ENCODE measurements around the gene DIPK1A. TPM values are rescaled to one million over a fixed set of nuclear protein-coding genes. Genes with fewer than 3 reads are reported as not detected.

The DIPK1A gene
- polyA plus RNA-seq, 1 donor from 2014 or later: 10.0 TPM

DNA sequence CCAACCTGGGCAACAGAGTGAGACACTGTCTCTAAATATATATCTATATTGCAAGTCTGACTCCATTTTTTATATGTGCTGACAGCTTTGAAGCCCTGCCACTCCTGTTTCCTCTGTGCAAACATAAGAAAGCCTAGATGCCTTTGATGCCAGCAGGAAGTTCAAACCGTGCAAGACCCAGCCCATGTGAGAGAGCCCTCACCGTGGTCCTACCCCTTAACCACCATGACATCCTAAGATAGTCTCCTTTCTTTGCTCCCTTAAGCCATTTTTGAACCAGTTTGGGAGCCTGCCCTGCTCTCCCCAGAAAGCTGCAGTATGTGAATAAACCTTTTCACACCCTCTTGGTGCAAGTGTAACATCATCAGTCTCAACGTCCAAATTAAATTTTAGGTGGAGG, 3.7 kb upstream of the DIPK1A start:
- H3K4me3 ChIP-seq (ENCODE audit: low read length): no peak overlapping the region
- H3K9me2 ChIP-seq (ENCODE audit: insufficient read depth, low read length): no peaks in the 10 kb centered on the region
- H2AFZ ChIP-seq (ENCODE audit: low read depth, low read length): no peak overlapping the region
- no peaks in the 10 kb centered on the region for H4K20me1 ChIP-seq (ENCODE audit: insufficient read depth)
- no peaks in the 10 kb centered on the region for H3K79me2 ChIP-seq (replicated peaks; ENCODE audit: insufficient read depth, low read length)
- no peak for TF ChIP-seq TAF1 (IDR thresholded peaks at IDR 0.05; ENCODE audit: low read depth)
- no peak for TF ChIP-seq MXI1 (conservative IDR thresholded peaks at IDR 0.05; ENCODE audit: poor library complexity, severe bottlenecking)
- TF ChIP-seq SMC3 (conservative IDR thresholded peaks at IDR 0.05; ENCODE audit: poor library complexity): no peak
- no peak for TF ChIP-seq EZH2 (IDR thresholded peaks at IDR 0.05; ENCODE audit: borderline replicate concordance, insufficient read depth, low read length, poor library complexity, severe bottlenecking)
- TF ChIP-seq, protein P1, sequence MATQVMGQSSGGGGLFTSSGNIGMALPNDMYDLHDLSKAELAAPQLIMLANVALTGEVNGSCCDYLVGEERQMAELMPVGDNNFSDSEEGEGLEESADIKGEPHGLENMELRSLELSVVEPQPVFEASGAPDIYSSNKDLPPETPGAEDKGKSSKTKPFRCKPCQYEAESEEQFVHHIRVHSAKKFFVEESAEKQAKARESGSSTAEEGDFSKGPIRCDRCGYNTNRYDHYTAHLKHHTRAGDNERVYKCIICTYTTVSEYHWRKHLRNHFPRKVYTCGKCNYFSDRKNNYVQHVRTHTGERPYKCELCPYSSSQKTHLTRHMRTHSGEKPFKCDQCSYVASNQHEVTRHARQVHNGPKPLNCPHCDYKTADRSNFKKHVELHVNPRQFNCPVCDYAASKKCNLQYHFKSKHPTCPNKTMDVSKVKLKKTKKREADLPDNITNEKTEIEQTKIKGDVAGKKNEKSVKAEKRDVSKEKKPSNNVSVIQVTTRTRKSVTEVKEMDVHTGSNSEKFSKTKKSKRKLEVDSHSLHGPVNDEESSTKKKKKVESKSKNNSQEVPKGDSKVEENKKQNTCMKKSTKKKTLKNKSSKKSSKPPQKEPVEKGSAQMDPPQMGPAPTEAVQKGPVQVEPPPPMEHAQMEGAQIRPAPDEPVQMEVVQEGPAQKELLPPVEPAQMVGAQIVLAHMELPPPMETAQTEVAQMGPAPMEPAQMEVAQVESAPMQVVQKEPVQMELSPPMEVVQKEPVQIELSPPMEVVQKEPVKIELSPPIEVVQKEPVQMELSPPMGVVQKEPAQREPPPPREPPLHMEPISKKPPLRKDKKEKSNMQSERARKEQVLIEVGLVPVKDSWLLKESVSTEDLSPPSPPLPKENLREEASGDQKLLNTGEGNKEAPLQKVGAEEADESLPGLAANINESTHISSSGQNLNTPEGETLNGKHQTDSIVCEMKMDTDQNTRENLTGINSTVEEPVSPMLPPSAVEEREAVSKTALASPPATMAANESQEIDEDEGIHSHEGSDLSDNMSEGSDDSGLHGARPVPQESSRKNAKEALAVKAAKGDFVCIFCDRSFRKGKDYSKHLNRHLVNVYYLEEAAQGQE (IDR thresholded peaks at IDR 0.05; ENCODE audit: borderline replicate concordance): no peak
- TF ChIP-seq, protein P2, sequence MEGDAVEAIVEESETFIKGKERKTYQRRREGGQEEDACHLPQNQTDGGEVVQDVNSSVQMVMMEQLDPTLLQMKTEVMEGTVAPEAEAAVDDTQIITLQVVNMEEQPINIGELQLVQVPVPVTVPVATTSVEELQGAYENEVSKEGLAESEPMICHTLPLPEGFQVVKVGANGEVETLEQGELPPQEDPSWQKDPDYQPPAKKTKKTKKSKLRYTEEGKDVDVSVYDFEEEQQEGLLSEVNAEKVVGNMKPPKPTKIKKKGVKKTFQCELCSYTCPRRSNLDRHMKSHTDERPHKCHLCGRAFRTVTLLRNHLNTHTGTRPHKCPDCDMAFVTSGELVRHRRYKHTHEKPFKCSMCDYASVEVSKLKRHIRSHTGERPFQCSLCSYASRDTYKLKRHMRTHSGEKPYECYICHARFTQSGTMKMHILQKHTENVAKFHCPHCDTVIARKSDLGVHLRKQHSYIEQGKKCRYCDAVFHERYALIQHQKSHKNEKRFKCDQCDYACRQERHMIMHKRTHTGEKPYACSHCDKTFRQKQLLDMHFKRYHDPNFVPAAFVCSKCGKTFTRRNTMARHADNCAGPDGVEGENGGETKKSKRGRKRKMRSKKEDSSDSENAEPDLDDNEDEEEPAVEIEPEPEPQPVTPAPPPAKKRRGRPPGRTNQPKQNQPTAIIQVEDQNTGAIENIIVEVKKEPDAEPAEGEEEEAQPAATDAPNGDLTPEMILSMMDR (IDR thresholded peaks at IDR 0.05; ENCODE audit: poor library complexity, severe bottlenecking): no peak
- no peak for TF ChIP-seq RAD21 (conservative IDR thresholded peaks at IDR 0.05)
- TF ChIP-seq EP300 (conservative IDR thresholded peaks at IDR 0.05; ENCODE audit: poor library complexity, severe bottlenecking): no peak
- TF ChIP-seq POLR2AphosphoS5 (IDR thresholded peaks at IDR 0.05): no peak
- H3K4me2 ChIP-seq (ENCODE audit: low read length): no peak overlapping the region
- no peaks in the 10 kb centered on the region for H3K36me3 ChIP-seq (ENCODE audit: insufficient read depth, low read length)
- no peaks in the 10 kb centered on the region for H3K9me3 ChIP-seq (ENCODE audit: low read length)
- peaks cover 4% of the 10 kb centered on the region for H3F3A ChIP-seq (ENCODE audit: insufficient read depth, low read length, poor library complexity, severe bottlenecking)
- no peak overlapping the region for H3K9ac ChIP-seq (ENCODE audit: low read length)
- no peak overlapping the region for H3K27ac ChIP-seq (ENCODE audit: low read length)
- no peaks in the 10 kb centered on the region for H3K27me3 ChIP-seq (ENCODE audit: insufficient read depth, low read depth, low read length)

DNA sequence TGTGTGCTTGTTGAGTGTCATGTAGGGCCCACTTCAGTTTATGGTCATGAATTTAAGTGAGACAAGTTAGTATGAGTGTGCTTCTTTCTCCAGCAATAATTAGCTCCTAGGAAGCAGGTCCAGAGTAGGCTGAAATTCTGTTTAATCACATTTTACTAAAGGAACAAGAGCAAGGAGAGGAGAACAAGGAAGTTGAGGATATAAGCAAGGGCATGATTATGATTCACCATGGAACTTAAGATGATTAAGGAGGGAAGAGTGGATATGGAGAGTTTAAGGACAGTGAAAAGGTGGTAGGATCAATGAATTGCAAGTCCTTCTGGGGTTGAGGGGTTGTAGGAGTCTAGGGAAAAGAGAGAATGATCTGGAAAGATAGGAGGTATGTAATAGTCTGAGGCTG, 3.1 kb upstream of the DIPK1A start:
- Histone ChIP-seq H3K9ac (ENCODE audit: low read length) (no peak overlapping the region), H3K4me3 (ENCODE audit: low read length) (no peak overlapping the region), H3K27me3 (ENCODE audit: insufficient read depth, low read depth, low read length) (no peaks in the 10 kb centered on the region), H3K9me3 (ENCODE audit: low read length) (no peaks in the 10 kb centered on the region), H3F3A (ENCODE audit: insufficient read depth, low read length, poor library complexity, severe bottlenecking) (peaks cover 5% of the 10 kb centered on the region), H2AFZ (ENCODE audit: low read depth, low read length) (no peak overlapping the region), H3K27ac (ENCODE audit: low read length) (no peak overlapping the region), H4K20me1 (ENCODE audit: insufficient read depth) (no peaks in the 10 kb centered on the region), H3K36me3 (ENCODE audit: insufficient read depth, low read length) (no peaks in the 10 kb centered on the region), H3K79me2 (replicated peaks; ENCODE audit: insufficient read depth, low read length) (no peaks in the 10 kb centered on the region), H3K4me2 (ENCODE audit: low read length) (no peak overlapping the region), H3K9me2 (ENCODE audit: insufficient read depth, low read length) (no peaks in the 10 kb centered on the region)
- no peak for TF ChIP-seq EP300 (conservative IDR thresholded peaks at IDR 0.05; ENCODE audit: poor library complexity, severe bottlenecking)
- TF ChIP-seq, protein P2 (IDR thresholded peaks at IDR 0.05; ENCODE audit: poor library complexity, severe bottlenecking): no peak
- no peak for TF ChIP-seq EZH2 (IDR thresholded peaks at IDR 0.05; ENCODE audit: borderline replicate concordance, insufficient read depth, low read length, poor library complexity, severe bottlenecking)
- TF ChIP-seq POLR2AphosphoS5 (IDR thresholded peaks at IDR 0.05): no peak
- no peak for TF ChIP-seq MXI1 (conservative IDR thresholded peaks at IDR 0.05; ENCODE audit: poor library complexity, severe bottlenecking)

Measured in neural cell (in vitro differentiated cells).